Keratinocyte (primary cell): ENCODE measurements around the gene TPD52L2. TPM values are rescaled to one million over a fixed set of nuclear protein-coding genes. Genes with fewer than 3 reads are reported as not detected.

Experiments used
- DNase-seq: peaks from one replicate; pipeline ENCODE4 v3.0.0-alpha.2; 2011; ENCODE audit warnings: low read depth, missing footprints, low spot score
- FAIRE-seq: peaks from 2 replicates; lab custom pipeline; 2011; peaks lifted over from hg19 to GRCh38; lab: Jason Lieb, UNC
- H2AFZ ChIP-seq: 2 replicates; pipeline ENCODE4 v1.6.0; 2012; ENCODE audit warnings: low read length, control low read depth, inconsistent platforms; ENCODE audit not compliant: control insufficient read depth
- H3K27ac ChIP-seq: 2 replicates; pipeline ENCODE4 v1.5.1; 2011; ENCODE audit warnings: low read length; ENCODE audit not compliant: control insufficient read depth, insufficient read depth
- H3K27me3 ChIP-seq: 3 replicates; pipeline ENCODE4 v1.6.0; 2011; ENCODE audit warnings: low read length; ENCODE audit not compliant: control insufficient read depth, insufficient read depth; ENCODE audit errors: extremely low read depth
- H3K36me3 ChIP-seq, 2 experiments: 2 replicates in 1 of 2; 3 replicates in 1 of 2; pipeline ENCODE4 v1.5.1; 2011; ENCODE audit warnings: low read length in 2 of 2, mild to moderate bottlenecking in 1 of 2; ENCODE audit not compliant: control insufficient read depth in 2 of 2, insufficient read depth in 2 of 2; ENCODE audit errors: extremely low read depth in 1 of 2
- H3K4me1 ChIP-seq: 3 replicates; pipeline ENCODE4 v1.5.1; 2011; ENCODE audit warnings: low read length; ENCODE audit not compliant: control insufficient read depth, insufficient read depth; ENCODE audit errors: extremely low read depth
- H3K4me2 ChIP-seq: 3 replicates; pipeline ENCODE4 v1.6.0; 2011; ENCODE audit warnings: low read depth, low read length; ENCODE audit not compliant: control insufficient read depth, insufficient read depth; ENCODE audit errors: extremely low read depth
- H3K4me3 ChIP-seq, 3 experiments: fragments of 200-600 bp in 1 of 3; sonication (generic) in 1 of 3; 2 replicates in 2 of 3; 3 replicates in 1 of 3; pipeline ENCODE4 v1.5.1; 2011 to 2016; ENCODE audit warnings: low read length in 3 of 3, mild to moderate bottlenecking in 3 of 3, control low read depth in 2 of 3, inconsistent platforms in 1 of 3, low read depth in 1 of 3, mixed read lengths in 1 of 3, mixed run types in 1 of 3, moderate library complexity in 1 of 3; ENCODE audit not compliant: control insufficient read depth in 2 of 3, insufficient read depth in 2 of 3; ENCODE audit errors: extremely low read depth in 1 of 3
- H3K79me2 ChIP-seq: 2 replicates; pipeline ENCODE4 v1.6.0; 2012; ENCODE audit warnings: low read length; ENCODE audit not compliant: control insufficient read depth, insufficient read depth
- H3K9ac ChIP-seq: 3 replicates; pipeline ENCODE4 v1.6.0; 2011; ENCODE audit warnings: low read length; ENCODE audit not compliant: control insufficient read depth, insufficient read depth; ENCODE audit errors: extremely low read depth
- H3K9me1 ChIP-seq: 3 replicates; pipeline ENCODE4 v1.6.0; 2011; ENCODE audit warnings: low read length; ENCODE audit not compliant: control insufficient read depth, insufficient read depth; ENCODE audit errors: extremely low read depth
- H3K9me3 ChIP-seq: 2 replicates; pipeline ENCODE4 v1.5.1; 2012; ENCODE audit warnings: low read depth, low read length; ENCODE audit not compliant: control insufficient read depth
- H4K20me1 ChIP-seq: 3 replicates; pipeline ENCODE4 v1.6.0; 2011; ENCODE audit warnings: low read length; ENCODE audit not compliant: control insufficient read depth, insufficient read depth; ENCODE audit errors: extremely low read depth
- CTCF ChIP-seq, 3 experiments: IDR thresholded peaks in 1 of 3; conservative IDR thresholded peaks in 1 of 3; optimal IDR thresholded peaks in 1 of 3; 2 replicates in 2 of 3; 3 replicates in 1 of 3; pipeline versions ENCODE3 to v1.5.1; 2011; ENCODE audit warnings: low read length in 3 of 3, mild to moderate bottlenecking in 3 of 3, moderate library complexity in 2 of 3, control low read depth in 1 of 3, inconsistent platforms in 1 of 3; ENCODE audit not compliant: insufficient read depth in 2 of 3; ENCODE audit errors: extremely low read depth in 1 of 3
- EZH2 ChIP-seq: IDR thresholded peaks from one replicate; pipeline ENCODE4 v1.6.1; 2012; ENCODE audit warnings: inconsistent platforms, mild to moderate bottlenecking, low read length, moderate library complexity
- dilution Hi-C: fragments of 300-500 bp; cut with MboI; formaldehyde crosslinking; loops from one replicate; pipeline ENCODE4 v1.7.0; 2020; ENCODE audit warnings: low sequenced_read_pairs; ENCODE audit not compliant: extremely low pct_ligation_motif_present
- polyA plus RNA-seq, 5 experiments: library from polyadenylated mRNA; depleted of rRNA in 3 of 5; stranded (reverse) in 3 of 5; stranded (forward) in 1 of 5; unstranded in 1 of 5; fragments of >200 nt; gene quantifications; 1 replicate in 1 of 5; 2 replicates in 3 of 5; 3 replicates in 1 of 5; pipeline versions ENCODE4 v1.2.1 to v1.2.3, GENCODE V29; 2011 to 2012; ENCODE audit warnings: missing spikeins in 2 of 5, low read depth in 1 of 5, low replicate concordance in 1 of 5

TPD52L2 gene
- polyA plus RNA-seq, 1 donor (not counting 4 experiments of a cell fraction or from before 2014, with no cell fraction given): 177 TPM

DNA sequence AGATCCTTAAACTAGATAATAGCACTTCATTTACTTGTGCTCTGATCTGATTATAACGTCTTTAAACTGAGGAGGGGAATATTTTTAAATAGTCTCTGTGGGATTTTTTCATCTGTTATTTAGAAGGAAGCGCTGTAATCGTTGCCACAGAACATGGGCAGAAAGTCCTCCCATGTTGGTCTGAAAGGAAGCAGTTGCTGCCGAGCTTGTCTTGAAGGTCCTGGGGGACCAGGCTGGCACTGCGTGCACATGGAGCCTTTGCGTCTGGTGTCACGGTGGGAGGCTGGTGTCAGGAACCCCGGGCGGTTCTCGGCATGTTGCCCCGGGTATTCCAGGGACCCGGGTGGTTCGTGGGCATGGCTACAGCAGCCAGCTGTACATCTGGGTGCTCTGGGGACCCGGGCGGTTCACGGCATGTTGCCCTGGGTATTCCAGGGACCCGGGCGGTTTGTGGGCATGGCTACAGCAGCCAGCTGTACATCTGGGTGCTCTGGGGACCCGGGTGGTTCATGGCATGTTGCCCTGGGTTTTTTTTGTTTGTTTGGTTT is 11.5 kb downstream of the TPD52L2 start:
- Histone ChIP-seq H3K4me1 (peaks cover 16% of the 10 kb centered on the region), H3K27ac (no peak overlapping the region), H4K20me1 (peaks cover 25% of the 10 kb centered on the region), H3K4me3 (no peak overlapping the region), H3K36me3 (peaks cover 49 to 59% of the 10 kb centered on the region in 2 experiments), H3K9me3 (no peaks in the 10 kb centered on the region), H3K27me3 (no peaks in the 10 kb centered on the region), H3K4me2 (no peak overlapping the region), H3K9me1 (no peaks in the 10 kb centered on the region), H3K79me2 (peaks cover 65% of the 10 kb centered on the region), H2AFZ (no peak overlapping the region), H3K9ac (no peak overlapping the region)
- TF ChIP-seq EZH2 (no peak), CTCF (optimal IDR thresholded peaks at IDR 0.05 in 1 of 3, IDR thresholded peaks at IDR 0.05 in 1 of 3, conservative IDR thresholded peaks at IDR 0.05 in 1 of 3; ENCODE audit: extremely low read depth in 1 of 3, insufficient read depth in 2 of 3, low read length in 3 of 3) (no peak)
- DNase-seq (no peak), FAIRE-seq (no peak)
- dilution Hi-C loops: no loop called here

GRCh38 chr20:63877755-63878470 is 12.8 kb downstream of the TPD52L2 start:
- peaks cover 27% of the 10 kb centered on the region for H4K20me1 ChIP-seq
- TF ChIP-seq EZH2 (no peak), CTCF (optimal IDR thresholded peaks at IDR 0.05 in 1 of 3, IDR thresholded peaks at IDR 0.05 in 1 of 3, conservative IDR thresholded peaks at IDR 0.05 in 1 of 3; ENCODE audit: extremely low read depth in 1 of 3, insufficient read depth in 2 of 3, low read length in 3 of 3) (no peak)
- no peak for FAIRE-seq

More at GRCh38 chr20:63877755-63878470, 12.8 kb downstream of the TPD52L2 start:
- Histone ChIP-seq H3K4me3 (no peak overlapping the region), H3K79me2 (peaks cover 72% of the 10 kb centered on the region), H3K27me3 (no peaks in the 10 kb centered on the region), H3K9ac (no peak overlapping the region), H3K4me1 (peaks cover 11% of the 10 kb centered on the region), H3K9me3 (no peaks in the 10 kb centered on the region), H3K4me2 (no peak overlapping the region), H3K27ac (no peak overlapping the region), H3K9me1 (no peaks in the 10 kb centered on the region), H2AFZ (no peak overlapping the region), H3K36me3 (peaks cover 56 to 63% of the 10 kb centered on the region in 2 experiments)
- dilution Hi-C loops: no loop called here
- no peak for DNase-seq
